Measurements from ENCODE around the gene NCKAP5.
"Not testable (repeated sequence)": the region's sequence is repeated elsewhere in the genome, so short reads cannot be mapped to it uniquely, and the experiment has no call there.

Gene NCKAP5

DNA sequence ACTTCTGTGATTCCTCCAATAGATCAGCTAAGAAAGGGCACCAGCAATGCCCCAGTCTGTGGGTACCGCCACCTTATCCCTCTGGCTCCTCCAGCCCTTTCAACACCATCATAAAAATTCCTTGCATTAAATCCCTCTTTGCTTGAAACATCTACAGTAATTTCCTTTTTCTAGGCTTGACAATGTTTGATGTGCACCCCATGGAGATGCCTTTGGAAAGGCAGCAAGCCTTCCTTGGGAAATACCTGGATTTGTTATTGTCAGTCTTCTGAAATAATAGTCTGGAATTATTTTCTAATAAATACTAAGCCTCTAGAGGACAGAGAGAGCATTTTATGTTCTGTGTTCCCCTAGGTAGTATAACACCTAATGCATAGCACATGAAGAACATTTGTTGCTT, 46.1 kb downstream of the NCKAP5 start:
- DNase-seq (ENCODE audit: low read depth) = no peak

DNA sequence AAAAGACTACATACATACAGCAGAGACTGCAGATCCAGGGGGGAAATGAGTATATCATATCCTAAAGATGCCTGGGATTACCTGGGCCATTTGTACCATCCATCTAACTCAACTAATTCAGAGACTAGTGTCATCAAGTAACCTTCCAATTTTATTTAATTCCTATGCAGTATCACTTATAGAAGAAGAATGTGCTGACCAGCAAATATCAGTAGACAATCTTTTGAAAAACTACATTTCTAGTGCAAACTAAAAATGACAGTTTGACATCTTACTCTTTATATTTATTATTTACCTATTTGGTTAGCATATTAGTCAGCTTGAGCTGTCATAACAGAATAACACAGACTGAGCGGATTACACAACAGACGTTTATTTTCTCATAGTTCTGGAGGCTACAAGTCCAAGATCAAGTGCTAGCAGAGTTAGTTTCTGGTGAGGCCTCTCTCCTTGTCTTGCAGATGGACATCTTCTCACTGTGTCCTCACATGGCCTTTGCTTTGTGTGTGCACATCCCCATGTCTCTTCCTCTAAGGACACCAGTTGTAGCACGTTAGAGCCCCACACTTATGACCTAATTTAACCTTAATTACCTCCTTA, 47.0 kb downstream of the NCKAP5 start:
- no peak for DNase-seq (ENCODE audit: low read depth)

- not testable (repeated sequence) for DNase-seq (ENCODE audit: low read depth)
Measured at GRCh38 chr2:133519677-133520076, 48.6 kb downstream of the NCKAP5 start.

DNA sequence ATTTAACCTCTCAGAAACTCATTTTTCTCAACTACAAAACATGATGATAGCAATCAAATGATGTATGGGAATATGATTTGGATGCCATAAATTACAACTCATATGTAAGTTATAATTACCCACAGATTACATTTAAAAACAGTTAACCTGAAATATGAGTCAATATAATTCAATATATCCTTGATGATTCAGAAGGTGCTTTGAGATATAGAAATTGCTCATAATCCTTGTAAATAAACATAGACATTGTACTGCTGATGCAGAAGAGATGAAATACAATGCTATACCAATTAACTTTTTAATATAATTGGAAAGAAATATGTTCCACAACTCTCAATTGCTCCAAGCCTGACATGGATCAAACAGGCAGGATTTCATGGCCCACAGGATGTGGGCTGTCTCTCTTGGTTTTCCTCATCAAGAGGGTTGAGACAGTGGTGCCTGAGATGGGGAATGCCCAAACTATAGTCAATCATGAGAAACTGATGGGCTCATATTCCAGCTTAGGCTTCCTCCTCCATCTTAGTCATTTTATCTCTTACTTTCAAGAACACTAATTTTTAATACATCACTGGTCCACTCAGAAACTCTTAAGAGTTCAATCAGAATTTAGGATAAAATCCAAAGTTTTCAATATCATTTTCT, 49.4 kb downstream of the NCKAP5 start:
- DNase-seq (ENCODE audit: low read depth) = no peak

DNA sequence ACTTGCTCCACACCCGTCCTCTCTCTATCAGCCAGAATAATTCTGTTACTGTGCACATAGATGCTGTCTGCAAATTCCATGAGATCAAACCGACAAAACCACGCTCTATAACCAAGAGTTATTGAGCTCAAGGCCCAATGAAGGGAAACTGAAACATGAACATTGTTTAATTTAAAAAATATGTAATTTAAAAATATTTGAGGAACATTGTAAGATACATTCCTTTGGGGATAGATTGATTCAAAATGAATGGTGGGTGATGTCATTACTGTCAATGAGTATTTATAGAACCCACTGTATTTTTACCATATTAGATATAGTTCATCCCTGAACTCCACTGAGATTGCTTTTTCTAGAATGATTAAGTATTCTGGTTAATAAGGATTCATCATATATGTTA, 50.4 kb downstream of the NCKAP5 start:
- no peak for DNase-seq (ENCODE audit: low read depth)

GRCh38 chr2:133516405-133517026, 51.7 kb downstream of the NCKAP5 start:
- DNase-seq (ENCODE audit: low read depth) = no peak

GRCh38 chr2:133515271-133515670, 53.0 kb downstream of the NCKAP5 start:
- no peak for DNase-seq (ENCODE audit: low read depth)

GRCh38 chr2:133513893-133514292, 54.4 kb downstream of the NCKAP5 start:
- no peak for DNase-seq (ENCODE audit: low read depth)

DNA sequence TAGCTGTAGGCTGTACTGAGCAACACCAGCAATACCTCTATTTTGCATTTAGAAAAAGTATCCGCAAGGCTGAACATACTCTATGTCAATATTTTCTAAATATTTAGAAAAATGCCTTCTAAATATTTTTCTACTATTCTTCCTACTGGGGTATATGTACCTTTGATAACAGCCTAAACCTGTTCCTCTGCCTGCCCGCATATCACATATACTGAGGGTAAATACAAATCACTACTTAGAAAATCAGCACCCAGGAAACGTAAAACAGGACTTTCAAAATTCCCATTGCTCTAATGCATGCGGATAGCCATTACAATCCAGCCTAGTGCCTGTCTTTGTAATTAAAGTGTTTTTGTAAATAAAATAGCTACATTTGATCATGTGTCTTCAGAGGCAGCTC, 56.1 kb downstream of the NCKAP5 start:
- no peak for DNase-seq (ENCODE audit: low read depth)

- no peak for DNase-seq (ENCODE audit: low read depth)
Measured at GRCh38 chr2:133511679-133512078, 56.6 kb downstream of the NCKAP5 start.

DNA sequence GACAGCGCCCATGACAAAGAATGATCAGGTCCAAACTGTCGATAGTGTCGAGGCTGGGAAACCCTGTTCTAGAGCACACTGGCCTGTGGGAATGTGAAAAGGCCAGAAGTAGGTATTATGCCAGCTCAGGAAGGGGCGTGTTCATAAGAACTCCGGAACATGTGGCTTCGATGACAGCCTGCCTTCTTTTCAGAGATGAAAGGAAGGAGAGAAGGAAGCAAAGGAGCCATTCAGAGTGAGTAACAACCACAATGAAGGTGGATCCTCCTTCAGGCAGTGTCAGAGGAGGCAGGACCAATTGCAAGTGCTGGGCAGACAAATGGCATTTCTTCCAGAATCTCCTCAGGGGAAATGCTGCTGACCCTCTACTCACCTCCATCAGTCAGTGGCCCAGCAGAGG, 58.5 kb downstream of the NCKAP5 start:
- no peak for DNase-seq (ENCODE audit: low read depth)

GRCh38 chr2:133508546-133509165, 59.6 kb downstream of the NCKAP5 start:
- no peak for DNase-seq (ENCODE audit: low read depth)

DNA sequence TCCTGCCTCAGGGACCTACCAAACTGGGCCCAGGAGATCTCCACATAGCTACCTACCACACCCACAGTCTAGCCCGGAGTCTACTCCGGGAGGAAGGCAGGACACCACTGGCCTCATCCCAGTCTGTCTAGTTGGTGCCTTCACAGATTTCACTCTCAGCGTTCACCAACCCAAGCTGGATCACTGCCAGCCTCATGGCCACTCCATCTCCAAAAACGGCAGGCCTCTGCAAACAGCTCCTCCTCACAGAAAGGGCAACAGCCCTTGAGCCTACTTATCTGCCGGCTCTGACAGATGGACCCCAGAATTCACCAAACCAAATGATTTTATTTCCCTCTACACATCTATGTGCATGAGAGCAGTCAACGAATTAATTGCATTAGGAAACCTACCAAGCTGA, 61.3 kb downstream of the NCKAP5 start:
- DNase-seq (ENCODE audit: low read depth) = no peak

DNA sequence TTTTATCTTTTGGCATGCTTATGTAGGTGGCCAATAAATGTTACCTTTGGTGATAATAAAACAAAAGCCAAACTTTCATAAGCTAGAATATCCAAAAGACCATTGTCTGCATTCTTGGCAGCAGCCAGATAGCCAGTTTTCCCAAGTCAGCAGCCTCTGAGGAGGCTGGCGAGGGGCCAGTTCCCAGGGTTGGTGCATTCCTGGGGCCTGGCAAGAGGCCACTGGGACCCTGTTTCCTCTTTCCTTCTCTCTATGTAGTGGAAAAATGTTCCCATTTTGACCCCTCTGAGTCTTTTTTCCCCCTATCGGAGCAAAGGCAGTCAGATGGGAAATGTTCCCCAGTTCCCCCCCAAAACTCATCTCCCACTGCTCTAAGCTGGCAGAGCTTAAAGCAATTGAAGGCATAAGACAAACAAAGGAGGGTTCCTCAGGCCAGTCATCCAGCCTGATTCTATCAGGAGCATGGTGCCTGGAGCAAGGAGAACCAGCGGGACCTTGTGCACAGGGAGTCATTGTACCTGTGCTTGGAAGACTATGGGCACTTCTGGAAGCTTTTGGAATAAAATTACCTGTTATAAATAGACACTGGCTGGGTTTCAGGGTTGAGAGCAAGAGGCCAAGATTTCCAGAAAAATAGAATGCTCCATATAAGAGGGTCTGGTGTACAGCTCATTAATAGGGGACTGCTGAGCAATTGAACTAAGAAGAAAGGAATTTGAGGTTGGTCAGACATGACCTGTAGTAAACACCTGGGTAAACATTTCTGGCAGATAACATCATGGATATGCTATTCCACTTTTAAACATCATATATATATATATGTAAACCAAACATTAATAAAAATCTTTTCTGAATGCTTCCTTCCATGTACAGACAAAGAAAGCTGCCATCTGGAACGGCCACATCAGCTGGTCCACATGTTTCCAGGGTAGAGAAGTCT, 63.4 kb downstream of the NCKAP5 start:
- DNase-seq (ENCODE audit: low read depth) = no peak

DNA sequence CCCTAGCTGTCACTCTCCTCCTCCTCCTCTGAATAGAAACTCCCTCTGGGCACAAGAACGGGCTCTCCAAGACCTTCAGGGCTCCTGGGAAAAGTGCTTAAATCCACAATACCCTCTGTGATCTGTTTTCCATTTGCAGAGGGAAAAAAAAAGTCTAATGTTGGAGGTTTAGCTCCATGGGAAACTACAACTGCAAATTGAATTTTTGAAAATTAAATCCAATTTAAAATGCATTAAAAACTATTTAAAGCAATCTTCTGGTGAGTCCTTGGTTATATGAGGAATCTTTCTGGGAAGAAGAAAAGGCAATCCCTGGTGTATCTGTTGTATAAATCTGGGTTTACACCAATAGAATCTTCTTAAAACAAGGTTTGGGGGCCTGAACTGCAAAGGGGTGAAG, 64.3 kb downstream of the NCKAP5 start:
- no peak for DNase-seq (ENCODE audit: low read depth)

DNA sequence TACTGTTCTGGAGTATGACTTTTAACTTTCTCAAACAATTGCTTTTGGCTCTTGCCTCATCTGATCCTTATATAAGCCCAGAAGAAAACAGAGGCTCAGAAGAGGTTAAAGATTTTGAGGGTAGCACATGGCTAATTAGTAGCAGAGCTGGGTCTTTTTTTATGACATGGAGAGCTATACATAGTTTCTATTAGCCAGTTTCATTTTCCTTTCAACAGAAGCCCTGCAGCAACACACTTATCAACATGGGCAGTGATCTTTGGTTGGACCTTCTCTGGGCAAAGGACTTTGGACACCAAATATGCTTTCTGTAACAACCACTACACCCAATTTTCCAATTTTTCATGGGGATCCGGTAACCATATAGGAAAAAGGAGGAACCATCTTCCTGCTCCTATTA, 64.9 kb downstream of the NCKAP5 start:
- no peak for DNase-seq (ENCODE audit: low read depth)

DNA sequence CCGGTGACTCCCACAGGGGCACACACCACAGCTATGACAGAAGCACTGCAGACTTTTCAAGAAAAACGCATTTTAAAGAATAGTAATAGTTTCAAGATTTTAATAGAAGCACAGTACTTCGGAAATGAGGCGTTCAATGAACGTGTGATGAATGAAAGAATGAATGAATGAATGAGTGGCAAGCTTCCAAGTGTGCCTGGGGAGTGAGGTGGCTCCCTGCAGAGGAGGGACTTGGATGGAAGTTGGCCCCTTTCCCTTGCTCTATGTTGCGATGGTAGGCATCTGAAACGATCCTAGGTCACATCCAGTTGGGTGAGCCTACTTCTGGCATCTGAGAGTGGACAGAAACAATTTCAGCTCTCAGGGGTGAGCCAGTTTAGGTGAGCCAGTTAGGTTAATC, 65.6 kb downstream of the NCKAP5 start:
- no peak for DNase-seq (ENCODE audit: low read depth)

DNA sequence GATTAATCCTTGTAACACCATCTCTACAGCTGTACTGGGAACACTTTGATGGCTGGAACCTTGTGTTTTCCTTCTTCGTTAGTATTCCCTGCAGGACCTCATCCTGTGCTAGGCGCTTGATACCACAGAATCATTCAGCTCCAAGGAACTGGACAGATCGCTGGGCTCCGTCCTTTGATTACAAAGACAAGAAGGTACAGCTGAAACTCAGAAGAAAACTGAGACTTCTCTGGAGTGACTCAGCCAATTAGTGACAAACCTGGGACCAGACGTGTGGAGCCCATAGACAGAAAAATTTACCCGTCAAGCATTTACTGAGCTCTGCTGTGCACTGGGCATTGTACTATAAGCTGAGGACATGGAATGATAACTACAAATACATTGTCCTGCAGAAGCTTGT, 67.3 kb downstream of the NCKAP5 start:
- no peak for DNase-seq (ENCODE audit: low read depth)

GRCh38 chr2:133498662-133499585, 69.3 kb downstream of the NCKAP5 start:
- no peak for DNase-seq (ENCODE audit: low read depth)

DNA sequence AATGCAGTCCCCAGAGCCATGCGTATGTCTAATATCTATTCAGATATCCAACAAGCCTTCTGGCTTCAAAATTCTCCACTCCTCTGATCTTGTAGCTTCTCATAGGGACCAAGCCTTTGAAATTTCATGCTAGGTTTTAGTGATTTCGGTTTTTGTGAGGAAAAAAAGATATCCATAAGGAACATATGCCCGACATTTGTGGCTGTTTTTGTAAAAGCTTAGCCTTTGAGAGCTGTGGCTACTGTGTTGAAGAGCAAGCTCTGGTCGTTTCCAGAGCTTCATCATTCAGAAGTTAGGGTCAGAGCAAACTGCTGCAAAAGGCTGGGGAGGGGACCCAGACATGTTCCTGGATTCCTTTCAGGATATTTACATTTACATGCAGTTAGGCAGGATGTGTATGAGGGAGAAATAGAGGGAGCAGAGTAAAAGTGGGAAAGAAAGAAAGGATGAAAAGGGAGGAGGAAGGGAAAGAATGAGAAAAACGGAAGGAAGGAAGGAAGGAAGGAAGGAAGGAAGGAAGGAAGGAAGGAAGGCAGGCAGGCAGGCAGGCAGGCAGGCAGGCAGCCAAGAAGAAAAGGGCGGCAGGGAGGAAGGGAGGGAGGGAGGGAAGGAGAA, 70.2 kb downstream of the NCKAP5 start:
- DNase-seq (ENCODE audit: low read depth) = no peak
